B cell (primary cell): Measurements from ENCODE around the gene COL21A1.

Experiments
- CTCF ChIP-seq: fragments of 200-600 bp; IDR thresholded peaks from one replicate; pipeline ENCODE4 v1.8.0; 2022; ENCODE audit warnings: antibody characterized with exemption, mild to moderate bottlenecking
- EZH2 ChIP-seq: IDR thresholded peaks from 2 replicates; pipeline ENCODE4 v1.6.1; 2012; ENCODE audit warnings: borderline replicate concordance, low read depth, mild to moderate bottlenecking, moderate library complexity, low read length; ENCODE audit not compliant: insufficient read depth, poor library complexity, severe bottlenecking

- no peak for TF ChIP-seq CTCF
- TF ChIP-seq EZH2 = no peak
These were observed 99.6 kb downstream of the COL21A1 start for GRCh38 chr6:56147766-56148165.
